GM20000 (cell line): ENCODE results near the gene MRO.

Experiments
- DNase-seq: peaks from one replicate; pipeline ENCODE4 v3.0.0; 2012; ENCODE audit warnings: low spot score
- CTCF ChIP-seq: IDR thresholded peaks from 2 replicates; pipeline ENCODE4 v1.5.1; 2012; ENCODE audit warnings: mild to moderate bottlenecking, control low read depth; ENCODE audit errors: extremely low read depth, missing control alignments

Gene MRO

GRCh38 chr18:50750546-50750945 is 69.3 kb downstream of the MRO start:
- no peak for TF ChIP-seq CTCF
- no peak for DNase-seq

DNA sequence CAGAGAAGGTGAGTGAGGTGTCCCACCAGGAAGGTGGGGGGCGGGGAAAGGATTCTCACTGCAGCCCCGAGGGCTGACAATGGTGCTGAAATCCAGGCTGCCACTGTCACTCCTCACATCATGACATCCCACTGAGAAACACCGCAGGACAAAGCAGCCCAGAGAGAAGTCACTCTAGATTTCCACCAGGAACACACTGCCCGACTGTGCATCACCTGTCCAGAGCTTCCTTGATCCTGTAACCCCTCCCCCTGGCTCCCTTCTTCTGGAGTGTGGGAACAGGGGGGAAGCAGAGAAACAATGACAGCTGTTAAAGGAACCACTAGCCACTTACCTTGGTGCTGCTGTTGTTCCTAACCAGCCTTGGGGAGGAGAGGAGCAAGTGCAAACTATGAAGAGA is 69.9 kb downstream of the MRO start:
- TF ChIP-seq CTCF = no peak
- DNase-seq = no peak

DNA sequence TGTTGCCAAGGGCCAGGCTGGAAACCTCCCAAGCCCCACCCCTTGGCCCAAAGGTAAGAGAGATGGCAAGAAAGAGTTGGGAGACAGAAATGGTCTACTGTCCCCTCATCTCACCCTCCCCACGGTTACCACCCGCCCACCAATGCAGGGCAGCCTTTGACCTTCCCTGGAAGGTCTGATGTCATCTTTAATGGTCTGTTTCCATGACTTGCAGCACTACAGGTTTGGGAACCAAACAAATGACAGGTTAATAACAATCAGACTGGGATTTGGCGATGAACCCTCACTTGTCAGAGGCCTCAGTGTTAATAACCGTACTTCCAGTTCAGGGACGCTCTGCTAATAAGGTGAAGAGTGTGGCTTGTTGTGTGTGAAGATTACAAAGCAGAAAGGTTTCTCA is 70.4 kb downstream of the MRO start:
- TF ChIP-seq CTCF = no peak
- DNase-seq = no peak

DNA sequence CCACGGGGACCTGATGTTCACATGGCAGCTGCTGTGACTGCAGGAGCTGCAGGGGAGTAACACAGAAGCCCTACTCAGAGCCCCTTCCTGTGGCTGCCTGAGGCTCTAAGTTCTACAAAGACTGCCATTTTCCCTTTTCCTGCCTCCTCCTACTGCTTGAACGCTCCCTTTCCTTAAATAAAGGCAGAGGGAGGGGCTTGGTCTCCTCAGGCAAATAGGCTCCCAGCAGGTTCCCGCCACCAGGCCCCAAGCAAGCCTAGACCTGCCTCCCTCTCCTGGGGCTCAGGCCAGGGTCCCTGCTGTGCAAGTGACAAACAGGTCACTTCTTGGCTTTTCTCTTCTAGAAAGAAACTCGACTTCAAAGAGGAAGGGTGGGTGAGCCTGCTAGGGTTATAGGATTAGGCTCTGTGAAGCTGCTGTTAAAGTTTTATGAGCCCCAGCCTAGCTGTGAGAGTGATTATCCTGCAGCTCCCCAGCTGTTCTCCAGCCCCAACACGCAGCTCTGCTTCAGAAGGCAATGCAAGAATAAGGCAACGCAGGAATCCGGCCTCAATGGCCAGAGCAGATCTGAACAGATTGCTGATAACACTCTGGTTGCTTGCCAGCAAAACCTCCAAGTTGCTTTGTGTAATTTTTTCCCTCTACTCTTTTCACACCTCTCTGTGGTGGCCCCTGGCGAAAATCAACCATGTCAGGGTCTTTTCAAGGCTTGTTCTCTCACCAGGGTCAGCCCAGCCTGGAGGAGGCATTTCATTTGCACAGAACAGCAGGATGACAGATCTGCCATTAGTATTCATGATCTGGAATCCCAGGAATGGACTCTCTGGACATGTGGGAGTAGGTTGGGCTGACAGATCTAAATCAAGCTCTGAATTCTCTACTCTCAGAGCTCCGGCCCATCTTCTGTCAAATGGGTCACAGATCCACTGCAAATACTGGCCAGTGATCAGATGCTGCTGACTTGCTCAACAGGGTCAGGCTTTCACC is 71.3 kb downstream of the MRO start:
- DNase-seq = no peak
- TF ChIP-seq CTCF = no peak

DNA sequence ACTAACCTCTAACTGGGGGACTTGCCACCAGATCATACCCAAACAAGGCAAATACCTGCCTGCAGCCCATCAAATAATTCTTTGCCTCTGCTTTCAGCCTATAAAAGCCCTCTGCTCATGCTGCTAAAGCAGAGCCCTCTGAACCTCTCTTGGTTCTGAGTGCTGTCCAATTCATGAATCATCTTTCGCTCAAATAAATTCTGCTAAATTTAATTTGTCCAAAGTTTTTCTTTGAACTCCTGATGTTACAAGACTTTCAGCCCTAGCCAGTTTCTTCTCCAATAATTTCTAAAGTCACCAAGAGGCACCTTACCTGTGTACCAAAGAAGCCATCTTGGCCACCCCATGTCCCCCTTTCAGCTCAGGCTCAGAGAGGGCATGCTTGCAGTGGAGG is 72.0 kb downstream of the MRO start:
- no peak for TF ChIP-seq CTCF
- DNase-seq = no peak

DNA sequence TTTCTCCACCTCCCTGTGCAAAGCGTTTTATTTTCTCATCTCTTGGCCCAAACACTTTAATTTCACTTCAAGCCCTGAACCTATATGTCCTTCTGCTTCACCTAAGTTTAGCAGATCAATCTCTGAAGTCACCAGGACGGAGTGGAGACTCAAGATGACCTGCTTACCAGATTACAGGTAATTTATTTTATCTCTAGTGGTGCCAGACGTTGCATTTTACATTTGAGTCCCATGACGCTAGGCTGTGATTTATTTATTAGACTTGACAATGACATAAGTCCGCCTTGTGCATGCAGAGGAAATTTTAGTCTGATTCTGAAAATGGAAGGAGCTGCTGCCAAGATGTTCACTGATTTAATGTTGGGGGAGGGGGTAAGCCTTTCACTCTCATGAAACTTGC is 73.9 kb downstream of the MRO start:
- no peak for TF ChIP-seq CTCF
- no peak for DNase-seq
